ENCODE results near the gene IMMP2L.

IMMP2L gene

DNA sequence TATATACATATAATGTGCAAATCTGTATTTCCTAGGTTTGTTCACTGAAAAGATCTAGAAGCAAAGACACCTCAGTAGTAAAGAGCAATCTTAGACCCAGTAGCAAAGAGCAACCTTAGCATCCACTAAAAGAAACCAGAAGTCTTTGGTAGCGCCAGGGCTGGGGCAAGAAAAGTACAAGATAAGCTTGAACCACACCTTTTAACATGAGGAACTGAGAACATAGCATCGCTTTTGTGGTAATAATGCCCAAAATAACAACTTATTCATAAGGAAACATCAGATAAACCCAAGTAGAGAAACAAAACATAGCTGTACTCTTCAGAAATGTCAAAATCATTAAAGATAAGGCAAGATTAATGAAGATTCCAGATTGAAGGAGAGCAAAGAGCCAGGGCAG is 173.4 kb downstream of the IMMP2L start:
- no peak for DNase-seq

DNA sequence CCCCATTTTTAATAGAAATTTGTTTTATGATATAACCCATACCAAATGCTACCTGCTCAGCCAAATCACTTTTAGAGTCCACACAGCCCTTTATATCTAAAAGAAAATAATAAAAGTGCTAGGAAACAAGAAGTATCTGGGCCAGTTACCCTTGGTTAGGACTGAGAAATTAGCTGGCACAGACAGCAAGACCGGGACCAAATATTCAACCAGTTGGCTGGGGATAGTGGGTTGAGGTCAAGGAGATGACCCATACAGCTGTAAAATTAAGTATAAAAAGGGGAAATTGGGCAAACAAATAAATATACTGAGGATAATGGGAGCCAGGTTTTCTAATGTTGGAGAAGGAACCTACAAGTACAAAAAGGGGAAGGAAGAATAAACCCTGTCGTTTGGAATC is 174.3 kb downstream of the IMMP2L start:
- DNase-seq: no peak

GRCh38 chr7:111384065-111384891 is 178.0 kb downstream of the IMMP2L start:
- no peak for DNase-seq

DNA sequence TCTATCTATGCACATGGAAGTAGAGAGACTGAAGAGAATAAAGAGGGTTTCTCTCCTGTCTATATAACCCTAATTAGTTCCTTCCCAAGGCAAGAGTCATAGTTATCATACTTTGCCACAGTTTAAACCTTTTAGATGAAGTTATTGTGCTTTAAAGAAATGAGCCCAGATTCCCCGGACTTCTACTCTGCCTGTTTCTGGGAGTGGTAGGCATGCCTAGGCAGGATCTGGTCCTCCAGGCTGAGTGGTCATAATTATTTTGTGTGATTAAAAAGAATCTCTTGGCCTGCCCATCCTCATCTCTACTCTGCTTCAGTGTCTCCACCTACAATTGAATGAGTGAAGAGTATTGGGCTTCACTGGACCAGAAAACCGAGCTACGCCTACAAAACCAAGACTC is 179.2 kb downstream of the IMMP2L start:
- no peak for DNase-seq

GRCh38 chr7:111381590-111381989 is 180.7 kb downstream of the IMMP2L start:
- no peak for DNase-seq

GRCh38 chr7:111380945-111381344 is 181.3 kb downstream of the IMMP2L start:
- no peak for DNase-seq

DNA sequence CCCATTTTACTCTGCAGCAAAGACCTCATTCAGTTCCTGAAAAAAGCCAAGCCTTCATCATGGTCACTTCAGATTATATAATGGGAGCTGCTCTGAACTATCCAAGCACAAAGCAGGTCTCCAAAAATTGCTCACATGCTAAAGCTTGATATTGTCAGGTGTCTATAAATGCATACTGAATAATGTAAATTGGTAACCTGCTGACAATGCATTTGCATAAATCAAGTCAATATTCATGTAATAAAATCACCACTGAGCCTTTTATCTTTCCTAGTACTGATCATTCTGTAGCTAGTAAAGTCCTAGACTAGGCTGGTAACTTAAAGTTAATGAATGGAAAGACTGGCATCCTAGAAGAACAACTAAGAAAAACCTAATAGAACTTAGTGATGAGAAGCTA is 188.3 kb downstream of the IMMP2L start:
- DNase-seq: no peak

DNA sequence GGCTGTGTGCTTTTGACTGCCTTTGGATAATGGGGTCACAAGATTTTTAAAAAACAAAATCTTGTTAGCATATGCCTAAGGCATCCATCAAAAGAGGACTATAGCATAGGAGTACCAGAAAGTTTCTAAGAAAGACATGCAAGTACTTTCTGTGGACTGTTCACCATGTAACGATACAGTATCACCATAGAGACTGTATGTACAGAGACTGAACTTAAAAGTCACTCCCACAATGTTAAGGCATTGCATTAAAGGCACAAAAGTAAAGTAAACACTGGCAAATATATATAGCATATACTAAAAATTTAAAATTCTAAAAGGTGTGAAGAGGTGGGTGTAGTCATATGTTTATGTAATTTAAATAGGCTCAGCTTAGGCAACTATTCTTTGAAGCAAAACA is 190.9 kb downstream of the IMMP2L start:
- no peak for DNase-seq

- DNase-seq: no peak
Observed at GRCh38 chr7:111370002-111370401, 192.3 kb downstream of the IMMP2L start.

DNA sequence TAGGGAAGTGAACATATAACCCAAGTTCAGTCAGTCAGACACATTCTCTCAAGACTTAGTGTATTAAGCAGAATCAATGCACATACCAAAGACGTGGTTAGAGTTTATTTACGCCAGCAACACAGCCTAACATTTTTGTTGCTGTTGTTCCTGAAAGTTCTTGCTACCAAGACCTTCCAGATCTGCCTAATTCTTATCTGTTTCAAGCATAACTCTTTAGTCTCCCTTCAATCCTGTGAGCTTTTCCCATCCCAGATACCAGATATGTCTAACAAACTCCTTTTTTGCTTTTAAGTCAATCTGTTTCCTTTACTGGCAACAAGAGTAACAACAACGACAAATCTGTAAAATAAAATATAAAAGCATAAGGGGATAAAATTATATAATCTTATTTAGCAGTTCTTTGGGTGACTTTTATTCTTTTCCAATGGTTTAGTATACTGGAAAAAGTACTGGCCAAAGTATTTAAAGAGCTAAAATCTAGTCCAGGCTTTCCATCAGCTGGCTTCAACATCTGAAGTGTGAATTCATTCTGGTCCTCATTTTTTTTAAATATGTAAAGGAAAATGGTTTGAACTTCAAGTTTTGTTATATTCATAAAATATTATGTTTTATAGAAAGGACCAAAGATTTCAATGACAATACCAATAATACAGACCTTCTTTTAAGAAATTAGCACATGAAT is 193.8 kb downstream of the IMMP2L start:
- no peak for DNase-seq

DNA sequence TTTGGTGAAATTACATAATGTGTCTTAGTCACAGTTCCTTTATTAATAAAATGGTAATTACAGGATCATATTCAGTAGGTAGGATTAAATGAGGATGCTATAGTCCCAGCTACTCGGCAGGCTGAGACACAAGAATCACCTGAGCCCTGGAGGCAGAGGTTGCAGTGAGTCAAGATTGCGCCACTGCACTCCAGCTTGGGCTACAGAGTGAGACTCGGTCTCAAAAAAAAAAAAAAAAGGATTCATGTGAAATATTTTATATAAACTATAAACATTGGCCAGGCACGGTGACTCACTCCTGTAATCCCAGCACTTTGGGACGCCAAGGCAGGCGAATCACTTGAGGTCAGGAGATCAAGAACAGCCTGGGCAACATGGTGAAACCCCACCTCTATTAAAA is 197.9 kb downstream of the IMMP2L start:
- no peak for DNase-seq

- no peak for DNase-seq
Observed at GRCh38 chr7:111363099-111363498, 199.2 kb downstream of the IMMP2L start.

GRCh38 chr7:111362506-111363054 is 199.7 kb downstream of the IMMP2L start:
- no peak for DNase-seq

- no peak for DNase-seq
Observed at GRCh38 chr7:111358915-111359314, 203.4 kb downstream of the IMMP2L start.

DNA sequence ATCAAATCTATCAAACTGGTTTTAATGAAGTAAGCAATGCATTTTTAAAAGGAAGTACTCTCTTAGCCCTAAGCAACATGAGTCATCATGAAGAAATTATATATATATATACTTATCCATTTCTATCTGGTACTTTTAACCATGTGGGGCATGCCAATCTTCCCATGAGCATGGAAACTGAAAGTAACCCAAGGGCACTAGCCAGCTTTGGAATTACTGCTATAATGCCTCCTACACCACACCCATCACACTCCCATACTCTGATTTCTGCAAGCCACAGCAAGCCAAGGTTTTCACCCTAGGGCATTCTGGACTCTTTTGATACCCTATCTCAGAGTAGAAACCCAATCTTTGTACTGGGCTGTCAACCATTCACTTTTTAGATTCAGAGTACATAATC is 204.6 kb downstream of the IMMP2L start:
- no peak for DNase-seq

DNA sequence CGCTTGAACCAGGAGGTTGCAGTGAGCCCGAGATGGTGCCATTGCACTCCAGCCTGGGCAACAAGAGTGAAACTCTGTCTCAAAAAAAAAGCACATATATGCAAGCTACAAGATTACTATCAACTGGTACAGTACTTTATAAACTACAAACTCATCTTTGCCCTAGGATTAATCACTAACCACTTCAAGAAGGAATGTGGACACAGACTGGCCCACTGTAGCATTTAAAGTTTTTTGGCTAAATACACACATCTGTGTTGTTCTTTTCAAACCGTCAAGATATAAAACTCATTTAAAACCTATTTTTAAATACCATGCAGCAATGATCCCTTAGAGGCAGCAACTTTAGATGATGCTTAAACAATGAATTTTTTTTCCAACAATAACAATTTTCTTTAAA is 205.4 kb downstream of the IMMP2L start:
- no peak for DNase-seq

- DNase-seq: no peak
Observed at GRCh38 chr7:111352319-111352718, 210.0 kb downstream of the IMMP2L start.

DNA sequence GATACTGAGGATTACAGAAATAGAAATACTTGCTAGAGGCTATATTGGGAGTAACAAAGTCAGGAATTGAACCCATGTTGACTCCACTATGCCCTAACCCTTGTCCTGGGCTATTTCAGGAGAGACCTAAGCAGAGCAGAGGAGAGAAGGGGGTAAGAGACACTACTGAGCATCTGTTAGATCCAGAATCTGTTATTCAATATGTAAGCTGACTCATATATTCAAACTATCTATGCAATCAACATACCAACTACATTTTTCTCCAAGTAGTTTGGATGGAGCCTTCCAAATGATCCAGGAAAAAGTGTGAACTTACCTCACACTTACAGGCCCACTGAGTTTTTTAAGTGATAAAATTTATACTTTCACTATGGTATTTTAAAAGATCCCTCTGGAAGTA is 216.1 kb downstream of the IMMP2L start:
- no peak for DNase-seq

DNA sequence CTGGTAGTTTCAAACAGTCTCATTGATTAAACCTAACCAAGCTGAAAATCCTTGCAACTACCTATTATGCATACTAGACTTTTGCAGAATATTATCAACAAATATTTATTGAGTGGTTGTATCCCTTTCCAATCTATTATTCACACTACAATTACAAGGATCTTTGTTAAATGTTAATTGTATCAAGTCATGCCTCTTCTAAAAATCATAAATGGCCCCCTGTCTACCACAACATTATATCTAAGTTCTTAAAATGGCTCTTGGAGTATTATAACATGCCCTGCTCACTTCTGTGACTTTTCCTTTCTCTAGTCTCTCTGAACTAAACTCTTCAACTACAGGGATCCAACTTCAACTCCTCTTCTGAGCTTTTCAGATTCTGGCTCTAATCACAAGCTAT is 219.3 kb downstream of the IMMP2L start:
- no peak for DNase-seq

DNA sequence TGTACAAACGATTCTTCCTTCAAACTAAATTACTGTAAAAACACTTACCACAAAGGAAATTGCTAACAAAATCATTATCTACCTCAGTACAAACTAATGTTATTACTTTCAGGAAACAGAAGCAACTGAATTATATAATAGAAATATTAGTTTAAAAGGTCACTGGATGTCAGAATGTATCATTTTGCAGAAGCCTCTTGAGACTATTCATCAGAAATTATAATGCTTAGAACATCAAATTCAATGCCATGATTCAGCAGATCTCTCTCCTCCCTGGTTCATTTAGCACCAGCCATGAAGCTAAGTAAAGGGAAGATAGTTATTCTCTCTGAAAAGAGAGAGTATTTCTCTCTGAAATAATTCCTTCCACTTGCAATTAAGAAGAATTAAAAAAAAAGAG is 223.3 kb downstream of the IMMP2L start:
- no peak for DNase-seq

GRCh38 chr7:111333010-111333409 is 229.3 kb downstream of the IMMP2L start:
- DNase-seq: no peak

GRCh38 chr7:111330235-111330523 is 232.1 kb downstream of the IMMP2L start:
- no peak for DNase-seq

DNA sequence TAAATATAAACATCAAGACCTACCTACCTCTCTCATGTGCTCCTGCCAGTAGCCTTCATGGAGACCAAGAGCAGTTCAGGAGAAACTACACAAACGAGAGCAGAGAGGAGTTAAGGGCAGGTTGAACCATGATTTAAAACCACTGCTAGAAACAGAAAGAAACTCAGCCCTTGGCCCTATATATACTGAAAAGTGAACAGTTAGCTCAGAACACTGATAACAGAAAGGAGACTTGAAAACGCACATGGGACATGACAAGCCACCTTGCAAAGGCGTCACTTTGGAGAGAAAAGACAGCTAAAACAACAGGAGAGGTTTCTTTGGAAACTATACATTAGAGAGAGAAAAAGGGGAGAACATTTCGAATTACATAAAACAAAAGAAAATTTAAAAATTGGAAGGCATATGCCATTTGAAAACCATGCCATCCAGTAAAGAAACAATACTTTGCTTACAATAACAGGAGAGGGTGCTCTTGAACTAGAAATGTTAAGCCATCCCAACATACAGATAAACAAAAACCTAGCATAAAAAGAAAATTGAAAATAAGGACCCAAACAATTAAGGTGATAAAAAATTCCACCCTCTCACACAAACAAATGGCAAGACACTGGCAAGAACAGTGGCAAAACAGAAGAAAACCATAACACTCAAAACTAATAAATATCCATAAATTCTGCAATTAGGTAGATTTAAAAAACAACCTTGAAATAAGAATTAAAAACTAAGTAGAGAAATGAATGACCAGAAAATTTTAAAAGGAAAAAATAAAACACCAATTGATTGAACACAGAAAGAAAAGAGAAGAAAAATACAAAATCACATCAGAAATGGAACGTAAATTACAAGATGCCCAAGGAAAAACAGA is 232.7 kb downstream of the IMMP2L start:
- DNase-seq: no peak

GRCh38 chr7:111328487-111328886 is 233.8 kb downstream of the IMMP2L start:
- DNase-seq: no peak
